ENCODE measurements around the gene GEMIN2.
"Not testable (repeated sequence)": the region's sequence is repeated elsewhere in the genome, so short reads cannot be mapped to it uniquely, and the experiment has no call there.

GEMIN2 gene

DNA sequence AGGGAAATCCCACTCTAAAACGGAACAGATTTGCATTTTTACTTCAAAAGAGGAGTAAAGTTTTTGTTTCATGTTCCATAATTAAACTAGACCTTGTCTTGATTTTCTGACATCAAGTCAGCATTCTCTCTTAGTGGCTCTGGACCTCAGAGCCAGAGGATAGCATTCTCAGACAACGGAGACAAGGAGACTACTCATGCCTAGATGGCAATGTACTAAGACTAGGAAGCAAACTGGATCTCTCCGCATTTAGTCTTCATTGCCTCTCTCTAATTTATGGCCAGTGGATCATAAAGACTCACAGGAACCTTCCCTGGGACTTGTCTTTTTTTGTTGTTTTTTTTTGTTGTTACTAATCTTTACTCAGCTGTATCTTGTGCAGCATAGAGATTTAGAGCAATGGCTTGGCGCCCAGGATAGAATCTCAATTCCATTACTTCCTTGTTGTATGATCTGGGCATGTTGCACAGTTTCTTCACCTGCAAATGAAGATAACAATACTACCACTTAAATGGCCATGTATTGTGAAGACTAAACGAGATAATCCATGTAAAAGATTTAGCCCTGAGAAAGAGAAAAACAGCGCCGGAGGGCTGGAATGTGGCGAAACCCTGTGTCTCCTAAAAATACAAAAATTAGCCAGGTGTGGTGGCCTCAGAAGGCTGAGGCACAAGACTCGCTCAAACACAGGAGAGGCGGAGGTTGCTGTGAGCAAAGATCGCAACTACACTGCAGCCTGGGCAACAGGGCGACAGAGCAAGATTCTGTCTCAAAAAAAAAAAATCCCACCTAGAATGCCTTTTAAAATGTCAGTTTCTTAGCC lies 4.0 kb upstream of the GEMIN2 start:
- DNase-seq (ENCODE audit: low spot score) = no peak

DNA sequence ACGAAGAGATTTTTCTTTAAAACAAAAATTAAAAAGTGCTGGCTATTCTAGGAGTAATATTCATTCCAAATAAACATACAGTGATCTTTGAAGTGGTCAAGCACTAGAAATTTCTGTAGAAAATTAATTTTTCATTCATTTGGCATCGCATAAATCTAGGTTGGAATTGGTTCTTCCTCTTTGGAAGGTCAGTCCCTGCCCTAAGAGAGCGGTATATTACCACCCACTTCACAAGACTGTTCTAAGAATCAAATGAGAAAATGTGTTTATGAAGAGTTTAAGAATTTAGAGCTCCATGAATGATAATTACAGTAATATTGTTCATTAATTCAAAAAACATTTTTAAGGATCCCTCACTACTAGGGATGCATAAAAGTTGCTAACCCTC lies 444 bp upstream of the GEMIN2 start:
- DNase-seq (ENCODE audit: low spot score) = no peak

DNA sequence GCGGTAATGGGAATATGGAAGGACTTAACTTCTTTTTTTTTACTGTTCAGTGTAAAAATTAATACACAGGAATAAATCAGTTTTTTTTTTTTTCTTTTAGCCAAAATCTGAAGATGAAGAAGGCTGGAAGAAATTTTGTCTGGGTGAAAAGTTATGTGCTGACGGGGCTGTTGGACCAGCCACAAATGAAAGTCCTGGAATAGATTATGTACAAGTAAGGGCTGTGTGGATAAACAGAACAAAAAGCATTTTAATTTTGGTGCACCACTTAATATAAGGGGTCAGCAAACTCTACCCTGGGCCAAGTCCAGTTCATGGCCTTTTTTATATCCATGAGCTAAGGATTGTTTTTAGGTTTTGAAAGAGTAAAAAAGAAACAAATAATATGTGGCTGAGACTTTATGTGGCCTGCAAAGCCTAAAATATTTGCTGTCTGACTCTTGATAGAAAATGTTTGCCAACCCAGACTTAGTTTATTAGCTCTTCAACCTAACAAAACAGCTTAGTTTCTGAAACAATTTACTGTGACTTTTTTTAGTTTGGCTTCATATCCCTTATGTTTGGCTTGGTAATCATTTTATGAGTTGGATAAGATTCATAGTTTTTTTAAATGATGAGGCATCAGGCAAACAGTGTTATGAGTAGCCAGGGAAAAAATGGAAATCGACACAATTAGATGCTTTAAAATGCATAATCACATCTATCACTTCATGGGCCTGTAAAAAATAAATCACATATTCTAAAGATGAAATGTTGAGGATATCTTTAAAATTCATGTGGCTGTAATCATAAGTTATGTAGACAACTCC lies 8.4 kb downstream of the GEMIN2 start:
- no peak for DNase-seq (ENCODE audit: low spot score)

DNA sequence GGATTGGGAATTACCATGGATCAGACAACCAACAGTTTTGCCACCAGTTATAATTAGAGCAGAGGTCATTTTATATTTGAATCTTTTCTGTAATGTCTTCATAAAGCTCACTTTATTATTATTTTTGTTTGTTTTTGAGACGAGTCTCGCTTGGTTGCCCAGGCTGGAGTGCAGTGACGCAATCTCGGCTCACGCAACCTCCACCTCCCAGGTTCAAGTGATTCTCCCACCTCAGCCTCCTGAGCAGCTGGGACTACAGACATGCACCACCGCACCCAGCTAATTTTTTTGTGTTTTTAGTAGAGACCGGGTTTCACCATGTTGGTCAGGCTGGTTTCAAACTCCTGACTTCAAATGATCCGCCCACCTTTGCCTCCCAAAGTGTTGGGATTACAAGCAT lies 23.7 kb downstream of the GEMIN2 start:
- not testable (repeated sequence) for DNase-seq (ENCODE audit: low spot score)

DNA sequence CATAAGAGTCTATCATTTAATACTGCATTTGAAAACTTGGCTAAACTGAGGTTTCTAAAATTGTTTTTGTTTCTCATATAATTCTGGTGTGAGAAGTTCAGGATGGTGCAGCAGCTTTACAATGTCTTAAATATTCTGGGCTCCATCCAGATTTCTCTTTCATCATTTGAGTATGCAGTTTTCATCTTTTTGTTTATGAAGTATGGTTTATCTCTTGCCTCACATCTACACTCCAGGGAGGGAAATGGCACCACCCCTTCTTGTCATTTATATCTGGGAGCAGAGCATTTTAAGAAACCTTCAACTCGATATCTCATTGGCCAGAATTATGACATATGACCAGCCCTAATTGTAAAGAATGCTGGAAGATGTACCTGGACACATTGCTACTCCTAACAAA lies 24.3 kb downstream of the GEMIN2 start:
- no peak for DNase-seq (ENCODE audit: low spot score)

DNA sequence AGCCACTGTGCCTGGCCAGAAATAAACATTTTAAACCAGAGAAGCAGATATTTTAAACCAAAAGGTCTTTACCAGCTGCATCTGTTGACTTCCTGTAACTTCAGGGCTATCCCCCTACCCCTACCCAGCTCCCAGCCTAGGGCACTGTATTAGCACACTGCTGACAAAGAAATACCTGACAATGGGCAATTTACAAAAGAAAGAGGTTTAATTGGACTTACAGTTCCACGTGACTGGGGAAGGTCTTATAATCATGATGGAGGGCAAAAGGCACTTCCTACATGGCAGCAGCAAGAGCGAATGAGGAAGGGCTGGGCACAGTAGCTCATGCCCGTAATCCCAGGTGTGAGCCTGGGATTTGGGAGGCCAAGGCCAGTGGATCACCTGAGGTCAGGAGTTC lies 26.0 kb downstream of the GEMIN2 start:
- DNase-seq (ENCODE audit: low spot score) = no peak

DNA sequence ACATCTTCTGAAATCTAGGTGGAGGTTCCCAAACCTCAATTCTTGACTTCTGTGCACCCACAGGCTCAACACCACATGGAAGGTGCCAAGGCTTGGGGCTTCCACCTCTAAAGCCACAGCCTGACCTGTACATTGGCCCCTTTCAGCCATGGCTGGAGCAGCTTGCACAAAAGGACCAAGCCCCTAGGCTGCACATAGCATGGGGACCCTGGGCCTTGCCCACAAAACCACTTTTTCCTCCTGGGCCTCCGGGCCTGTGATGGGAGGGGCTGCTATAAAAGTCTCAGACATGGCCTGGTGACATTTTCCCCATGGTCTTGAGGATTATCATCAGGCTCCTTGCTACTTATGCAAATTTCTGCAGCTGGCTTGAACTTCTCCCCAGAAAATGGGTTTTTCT lies 27.5 kb downstream of the GEMIN2 start:
- not testable (repeated sequence) for DNase-seq (ENCODE audit: low spot score)

DNA sequence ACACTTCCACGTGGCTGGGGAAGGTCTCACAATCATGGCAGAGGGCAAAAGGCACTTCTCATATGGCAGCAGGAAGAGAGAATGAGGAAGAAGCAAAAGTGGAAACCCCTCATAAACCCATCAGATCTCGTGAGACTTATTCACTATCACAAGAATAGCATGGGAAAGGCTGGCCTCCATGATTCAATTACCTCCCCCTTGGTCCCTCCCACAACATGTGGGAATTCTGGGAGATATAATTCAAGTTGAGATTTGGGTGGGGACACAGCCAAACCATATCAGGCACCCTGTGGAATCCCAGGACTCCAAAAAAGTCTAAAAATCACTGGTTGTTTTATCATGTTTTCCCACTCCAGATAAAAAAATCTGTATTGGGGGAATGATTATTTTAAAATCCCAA lies 29.1 kb downstream of the GEMIN2 start:
- DNase-seq (ENCODE audit: low spot score) = not testable (repeated sequence)

DNA sequence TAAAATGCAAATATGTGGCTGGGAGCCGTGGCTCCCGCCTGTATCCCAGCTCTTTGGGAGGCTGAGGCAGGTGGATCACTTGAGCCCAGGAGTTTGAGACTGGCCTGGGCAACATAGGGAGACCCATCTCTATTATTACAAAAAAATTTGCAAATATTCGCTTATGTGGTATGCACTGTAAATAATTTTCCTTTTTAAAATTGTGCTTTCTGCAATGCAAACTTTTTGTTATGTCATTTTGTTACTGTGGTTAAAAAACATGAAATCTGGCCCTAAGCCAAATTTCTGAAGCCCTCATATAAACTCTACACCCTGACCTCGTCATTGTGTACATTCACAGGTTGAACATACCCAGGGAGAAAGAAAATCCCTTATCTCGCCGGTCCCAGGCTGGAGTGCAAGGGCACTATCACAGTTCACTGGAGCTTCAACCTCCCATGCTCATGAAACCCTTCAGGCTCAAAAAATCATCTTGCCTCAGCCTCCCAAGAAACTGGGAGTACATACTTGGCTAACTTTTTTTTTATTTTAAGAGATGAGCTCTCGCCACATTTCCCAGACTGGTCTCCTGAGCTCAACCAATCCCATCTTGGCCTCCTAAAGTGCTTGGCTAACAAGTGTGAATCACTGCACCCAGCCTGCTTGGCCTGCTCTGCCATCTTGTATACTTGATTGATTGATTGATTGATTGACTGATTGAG lies 31.3 kb downstream of the GEMIN2 start:
- DNase-seq (ENCODE audit: low spot score) = no peak

DNA sequence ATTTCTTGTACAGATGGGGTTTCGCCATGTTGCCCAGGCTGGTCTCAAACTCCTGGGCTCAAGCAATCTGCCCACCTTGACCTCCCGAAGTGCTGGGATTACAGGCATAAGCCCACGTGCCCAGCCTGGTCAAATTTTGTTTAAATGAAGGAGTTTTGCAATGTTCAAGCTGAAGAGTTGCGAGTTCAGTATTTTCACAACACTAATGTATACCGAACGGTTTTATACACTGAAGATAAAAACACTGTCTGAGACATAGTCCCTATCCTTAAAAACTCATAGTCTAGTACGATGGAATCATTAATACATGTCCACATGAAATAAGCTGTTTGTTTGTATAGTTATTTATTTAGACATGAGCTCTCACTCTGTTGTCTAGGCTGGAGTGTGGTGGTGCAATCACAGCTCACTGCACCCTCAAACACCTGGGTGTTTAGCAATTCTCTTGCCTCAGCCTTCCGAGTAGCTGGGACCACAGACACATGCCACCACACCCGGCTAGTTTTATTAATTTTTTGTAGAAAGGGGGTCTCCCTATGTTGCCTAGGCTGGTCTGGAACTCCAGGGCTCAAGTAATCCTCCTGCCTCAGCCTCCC lies 40.6 kb downstream of the GEMIN2 start:
- no peak for DNase-seq (ENCODE audit: low spot score)

DNA sequence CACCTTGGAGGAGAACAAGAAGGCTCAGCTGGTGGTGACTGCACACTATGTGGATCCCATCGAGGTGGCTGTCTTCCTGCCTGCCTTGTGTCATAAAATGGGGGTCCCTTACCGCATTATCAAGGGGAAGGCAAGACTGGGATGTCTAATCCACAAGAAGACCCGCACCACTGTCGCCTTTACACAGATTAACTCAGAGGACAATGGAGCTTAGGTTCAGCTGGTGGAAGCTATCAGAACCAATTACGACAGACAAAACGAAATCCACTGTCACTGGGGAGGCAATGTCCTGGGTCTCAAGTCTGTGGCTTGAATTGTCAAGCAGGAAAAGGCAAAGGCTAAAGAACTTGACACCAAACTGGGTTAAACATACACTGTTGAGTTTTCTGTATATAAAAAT lies 43.4 kb downstream of the GEMIN2 start:
- no peak for DNase-seq (ENCODE audit: low spot score)

DNA sequence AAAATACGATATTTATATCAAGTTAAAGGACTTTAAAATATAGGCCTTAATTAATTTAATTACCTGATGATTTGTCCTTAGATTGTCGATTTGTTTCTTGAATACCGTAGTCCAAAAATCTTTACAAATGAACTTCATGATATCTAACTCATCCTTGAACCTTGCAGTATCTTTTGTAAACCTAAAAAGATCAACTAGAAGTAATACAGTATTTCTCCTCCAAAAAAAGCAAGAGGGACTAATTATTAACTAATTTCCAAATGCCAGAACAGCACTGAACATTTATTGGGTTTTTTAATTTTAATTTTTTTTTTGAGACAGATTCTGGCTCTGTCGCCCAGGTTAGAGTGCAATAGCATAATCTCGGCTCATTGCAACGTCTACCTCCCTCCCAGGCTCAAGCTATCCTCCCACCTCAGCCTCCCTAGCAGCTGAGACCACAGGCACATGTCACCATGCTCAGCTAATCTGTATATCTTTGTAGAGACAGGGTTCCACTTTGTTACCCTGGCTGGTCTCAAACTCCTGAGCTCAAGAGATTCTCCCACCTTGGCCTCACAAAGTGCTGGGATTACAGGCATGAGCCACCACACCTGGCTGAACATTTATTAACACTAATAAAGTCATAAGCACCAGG lies 44.2 kb downstream of the GEMIN2 start:
- DNase-seq (ENCODE audit: low spot score) = no peak

DNA sequence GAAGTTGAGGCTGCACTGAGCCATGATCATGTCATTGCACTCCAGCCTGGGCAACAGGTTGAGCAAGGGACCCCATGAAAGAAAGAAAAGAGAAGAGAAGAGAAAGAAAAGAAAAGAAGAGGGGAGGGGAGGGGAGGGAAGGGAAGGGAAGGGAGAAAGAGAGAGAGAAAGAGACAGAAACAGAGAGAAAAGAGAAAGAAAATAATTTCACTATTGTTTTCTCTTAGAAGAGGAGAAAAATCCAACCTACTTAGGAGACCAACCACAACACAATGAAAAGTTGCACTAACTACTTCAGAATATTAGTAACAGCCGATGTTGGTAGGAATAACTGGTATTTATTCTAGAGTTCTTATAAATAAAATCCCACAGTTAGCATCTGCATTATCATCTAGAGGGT lies 46.4 kb downstream of the GEMIN2 start:
- DNase-seq (ENCODE audit: low spot score) = no peak

DNA sequence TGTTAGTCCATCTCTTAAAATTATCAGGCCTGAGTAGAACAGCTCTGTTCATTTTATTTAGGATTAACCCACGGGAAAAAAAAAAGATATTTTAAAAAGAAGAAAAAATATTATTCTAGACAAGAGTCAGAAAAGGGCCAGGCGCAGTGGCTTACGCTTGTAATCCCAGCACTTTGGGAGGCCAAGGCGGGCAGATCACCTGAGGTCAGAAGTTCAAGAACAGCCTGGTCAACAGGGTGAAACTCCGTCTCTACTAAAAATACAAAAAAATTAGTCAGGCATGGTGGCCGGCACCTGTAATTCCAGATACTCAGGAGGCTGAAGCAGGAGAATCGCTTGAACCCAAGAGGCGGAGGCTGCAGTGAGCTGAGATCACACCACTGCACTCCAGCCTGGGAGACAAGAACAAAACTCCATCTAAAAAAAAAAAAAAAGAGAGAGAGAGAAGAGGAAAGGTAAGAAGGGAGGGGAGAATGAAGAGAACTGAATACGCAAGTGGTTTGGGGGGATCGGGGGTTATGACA lies 53.7 kb downstream of the GEMIN2 start:
- not testable (repeated sequence) for DNase-seq (ENCODE audit: low spot score)

DNA sequence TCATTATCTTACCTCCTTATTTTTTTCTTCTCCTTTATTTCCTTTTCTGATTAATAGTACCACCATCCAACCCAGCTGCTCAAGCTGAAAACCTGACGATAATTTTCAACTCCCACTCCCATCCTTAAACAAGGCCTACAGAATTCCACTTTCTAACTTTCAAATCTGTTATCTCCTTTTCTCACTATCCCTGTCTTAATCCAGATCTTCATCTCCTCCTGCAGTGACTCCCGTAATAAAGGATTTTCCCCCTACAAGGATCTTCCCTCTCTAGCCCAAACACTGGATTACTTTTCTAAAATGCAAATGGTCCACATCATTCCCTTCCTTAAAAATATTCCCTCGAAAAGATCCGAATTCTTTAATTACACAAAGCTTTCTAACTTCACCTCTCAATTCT lies 54.5 kb downstream of the GEMIN2 start:
- DNase-seq (ENCODE audit: low spot score) = no peak

DNA sequence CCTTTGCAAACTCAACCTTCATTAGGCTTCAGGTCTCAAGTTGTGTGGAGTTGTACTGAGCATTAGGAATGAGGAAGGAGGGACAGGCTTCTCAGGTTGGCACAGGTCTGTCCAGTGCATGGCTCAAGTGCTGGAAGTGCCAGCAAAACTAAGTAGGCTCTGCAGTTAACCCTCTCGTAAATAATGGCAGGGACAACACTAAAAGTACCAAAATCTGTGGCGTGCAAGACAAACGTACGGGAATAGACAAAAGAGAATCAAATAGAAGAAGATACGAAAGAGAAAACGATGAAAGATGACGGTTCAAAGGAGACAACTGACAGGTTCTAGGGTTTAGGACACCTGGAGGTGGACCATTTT lies 55.4 kb downstream of the GEMIN2 start:
- DNase-seq (ENCODE audit: low spot score) = no peak

DNA sequence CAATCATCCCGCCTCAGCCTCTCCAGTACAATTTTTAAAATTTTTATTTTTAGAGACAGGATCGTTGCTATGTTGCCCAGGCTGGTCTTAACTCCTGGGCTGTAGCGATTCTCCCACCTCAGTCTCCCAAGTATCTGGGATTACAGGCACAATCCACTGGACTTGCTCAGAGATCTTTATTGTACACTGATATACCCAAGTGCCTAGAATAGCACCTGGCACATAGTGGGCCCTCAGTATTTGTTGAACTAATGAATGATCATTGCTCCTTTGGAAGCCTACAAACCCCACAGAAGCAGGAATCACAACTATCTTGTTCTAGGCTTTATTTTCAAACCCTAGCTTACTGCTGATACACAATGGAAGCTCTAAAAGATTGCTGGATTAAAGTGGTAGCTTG lies 59.1 kb downstream of the GEMIN2 start:
- DNase-seq (ENCODE audit: low spot score) = no peak

DNA sequence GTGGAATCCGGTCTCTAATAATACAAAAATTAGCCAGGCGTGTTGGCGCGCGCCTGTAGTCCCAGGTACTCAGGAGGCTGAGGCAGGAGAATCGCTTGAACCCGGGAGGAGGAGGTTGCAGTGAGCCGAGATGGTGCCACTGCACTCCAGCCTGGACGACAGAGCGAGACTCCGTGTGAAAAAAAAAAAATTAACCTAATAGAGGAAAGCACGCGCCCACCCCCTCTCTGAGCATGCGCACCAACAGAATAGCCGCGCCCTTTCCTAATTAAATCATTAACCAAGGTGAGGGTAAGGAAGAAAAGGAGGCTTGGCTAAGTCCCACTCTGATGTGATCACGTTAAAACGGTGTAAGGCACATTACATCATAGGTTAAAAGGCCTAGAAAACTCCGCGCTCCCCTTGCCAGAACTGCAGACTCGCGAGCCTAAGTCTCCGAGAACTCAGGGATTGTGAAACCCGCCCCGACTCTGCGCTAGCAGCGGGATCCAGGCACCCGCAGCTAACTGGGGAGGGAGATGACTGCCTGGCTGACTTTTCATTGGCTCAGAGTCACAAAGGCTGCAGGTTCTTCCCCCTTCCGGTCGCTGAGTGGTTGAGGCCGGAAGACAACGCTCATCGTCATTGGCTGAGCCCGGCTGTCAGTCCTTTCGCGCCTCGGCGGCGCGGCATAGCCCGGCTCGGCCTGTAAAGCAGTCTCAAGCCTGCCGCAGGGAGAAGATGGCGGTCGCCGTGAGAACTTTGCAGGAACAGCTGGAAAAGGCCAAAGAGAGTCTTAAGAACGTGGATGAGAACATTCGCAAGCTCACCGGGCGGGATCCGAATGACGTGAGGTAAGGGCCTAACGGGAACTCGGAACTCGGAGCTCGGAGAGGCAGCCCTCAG lies 60.7 kb downstream of the GEMIN2 start, which contains the start of gene PNN:
PNN (plus strand) TSS at position 695 of the 885 bp plus-strand sequence; CDS start at position 721, 26 bp downstream.
- peak; percentile 97 for DNase-seq (ENCODE audit: low spot score)

DNA sequence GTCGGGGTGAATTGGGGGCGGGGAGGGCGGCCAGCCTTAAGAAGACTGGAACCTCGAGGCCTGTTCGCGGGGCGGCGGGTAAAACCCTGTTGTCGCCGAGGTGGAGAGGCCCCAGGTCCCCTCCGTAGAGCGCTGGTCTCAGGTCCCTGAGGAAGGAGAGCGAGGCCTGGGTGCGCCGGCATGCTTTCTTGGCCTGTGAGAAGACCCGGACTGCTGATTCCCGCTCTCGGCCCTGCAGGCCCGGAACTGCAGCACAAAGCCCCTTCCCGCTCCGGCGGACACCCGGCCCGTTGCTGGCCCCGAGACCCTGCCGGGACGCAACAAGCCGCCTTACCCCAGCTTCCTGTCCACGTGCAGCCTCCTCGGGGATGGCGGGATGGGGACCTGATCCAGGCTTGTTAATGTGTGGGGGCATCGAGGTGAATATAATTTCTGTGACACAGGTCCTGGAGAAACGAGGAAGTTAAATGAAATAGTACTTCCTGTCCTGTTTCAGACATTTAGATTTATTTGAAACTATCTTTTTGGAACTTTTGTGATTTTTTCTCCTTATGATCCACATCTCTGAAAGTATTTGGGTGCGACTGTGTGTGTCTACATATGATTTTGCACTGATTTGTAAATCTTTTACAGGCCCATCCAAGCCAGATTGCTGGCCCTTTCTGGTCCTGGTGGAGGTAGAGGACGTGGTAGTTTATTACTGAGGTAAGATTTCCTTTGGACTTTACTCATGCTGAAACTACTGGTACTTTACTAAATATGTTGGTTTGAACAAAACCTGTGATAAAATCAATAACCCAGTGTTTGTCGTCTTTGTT lies 61.5 kb downstream of the GEMIN2 start:
- no peak for DNase-seq (ENCODE audit: low spot score)
